ENCODE measurements around the gene TNFRSF1A. TPM values are rescaled to one million over a fixed set of nuclear protein-coding genes. Genes with fewer than 3 reads are reported as not detected.
"Not testable (repeated sequence)": the region's sequence is repeated elsewhere in the genome, so short reads cannot be mapped to it uniquely, and the experiment has no call there.

Gene TNFRSF1A
- total and polyA plus RNA-seq, 2 donors = 56.1 to 223 TPM

DNA sequence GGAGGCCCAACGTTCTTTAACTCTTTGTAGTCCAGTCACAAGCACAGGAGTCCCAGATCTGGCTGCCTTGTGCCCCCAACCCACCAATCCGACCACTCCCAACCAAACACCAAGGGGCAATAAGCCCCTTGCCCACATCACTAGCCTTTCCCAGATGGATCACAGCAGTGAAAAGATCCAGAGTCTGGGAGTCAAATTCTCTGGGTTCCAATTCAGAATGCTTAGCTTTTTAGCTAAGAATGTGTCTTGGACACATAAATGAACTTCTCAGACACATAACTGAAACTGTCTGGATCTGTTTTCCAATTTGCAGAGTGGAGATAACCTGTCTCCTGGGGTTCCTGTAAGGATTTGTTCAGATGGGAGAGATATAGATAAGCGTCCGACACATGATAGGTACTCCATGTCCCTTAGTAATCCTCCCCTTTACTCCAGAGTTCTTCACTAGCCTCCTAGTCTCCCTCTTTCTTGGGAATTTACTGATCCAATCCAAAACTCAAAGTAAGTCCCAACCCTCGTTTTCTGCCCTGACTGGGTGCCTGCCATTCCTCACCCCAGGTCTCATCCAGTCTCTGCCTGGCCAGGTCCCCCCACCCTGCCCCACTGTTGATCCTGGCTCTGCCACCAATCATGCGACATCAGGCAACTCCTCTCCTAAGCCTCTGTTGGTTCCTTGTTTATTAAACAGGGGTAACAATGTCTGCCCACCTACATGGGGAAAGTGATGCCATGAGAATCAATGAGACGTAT lies 439 bp upstream of the TNFRSF1A start:
- H3K4me3 ChIP-seq (ENCODE audit: low read depth, low read length) = peak overlapping the region; percentile 75
- H3K27ac ChIP-seq (ENCODE audit: low read depth) = peak overlapping the region; percentile 84
- no peak for DNase-seq (ENCODE audit: extremely low spot score)
- H3K4me1 ChIP-seq (ENCODE audit: insufficient read depth) = no peaks in the 10 kb centered on the region
- H3K36me3 ChIP-seq (ENCODE audit: insufficient read depth) = no peaks in the 10 kb centered on the region
- 33% methylated on average over 7 of the region's 7 CpGs for WGBS

DNA sequence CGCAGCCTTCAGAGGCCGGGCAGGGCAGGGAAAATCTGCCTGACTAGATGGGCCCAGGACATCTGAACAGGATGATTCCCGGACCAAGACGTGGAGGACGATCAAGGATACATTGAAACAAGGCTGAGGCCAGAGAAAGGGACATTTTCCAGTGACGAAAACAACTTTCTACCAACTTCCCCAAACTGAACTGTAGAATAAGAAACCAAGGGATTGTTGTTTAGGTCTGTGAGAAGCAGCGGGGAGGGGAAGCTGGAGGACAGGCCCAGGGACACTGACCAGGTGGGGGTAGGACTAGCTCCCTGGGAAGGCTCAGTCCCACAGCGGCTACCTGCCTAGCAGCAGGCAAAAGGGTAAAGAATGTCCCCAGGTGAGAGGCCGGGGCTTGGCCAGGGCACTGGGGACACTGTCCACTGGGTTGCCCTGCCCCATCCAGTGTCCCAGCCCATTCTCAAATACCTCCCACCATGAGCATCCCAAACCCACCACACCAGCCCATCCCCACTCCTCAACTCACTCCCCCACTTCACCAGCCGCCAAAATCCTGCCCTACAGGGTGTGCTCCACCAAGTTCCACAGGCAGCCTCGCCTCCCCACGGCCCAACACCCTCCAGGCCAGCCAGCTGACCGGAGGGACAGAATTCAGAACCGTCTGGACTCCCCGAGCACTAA lies 995 bp downstream of the TNFRSF1A start:
- peaks cover 1% of the 10 kb centered on the region for H3K4me1 ChIP-seq (ENCODE audit: insufficient read depth)
- no peak for DNase-seq (ENCODE audit: extremely low spot score)

GRCh38 chr12:6340032-6340638 lies 1.7 kb downstream of the TNFRSF1A start:
- no peak for DNase-seq (ENCODE audit: extremely low spot score)
- H3K4me1 ChIP-seq (ENCODE audit: insufficient read depth) = peaks cover 2% of the 10 kb centered on the region
- WGBS = 2% methylated on average over 9 of the region's 9 CpGs

More for the DNA sequence above, 995 bp downstream of the TNFRSF1A start:
- Histone ChIP-seq H3K27ac (ENCODE audit: low read depth) (peak overlapping the region; percentile 95), H3K36me3 (ENCODE audit: insufficient read depth) (no peaks in the 10 kb centered on the region), H3K4me3 (ENCODE audit: low read depth, low read length) (peak overlapping the region; percentile 75)
- 2% methylated on average over 15 of the region's 15 CpGs for WGBS

GRCh38 chr12:6338955-6339354 lies 2.9 kb downstream of the TNFRSF1A start:
- WGBS = 41% methylated on average over 3 of the region's 3 CpGs
- H3K27ac ChIP-seq (ENCODE audit: low read depth) = no peak overlapping the region
- peak overlapping the region; percentile 75 for H3K4me3 ChIP-seq (ENCODE audit: low read depth, low read length)
- peaks cover 2% of the 10 kb centered on the region for H3K4me1 ChIP-seq (ENCODE audit: insufficient read depth)
- DNase-seq (ENCODE audit: extremely low spot score) = no peak
- H3K36me3 ChIP-seq (ENCODE audit: insufficient read depth) = no peaks in the 10 kb centered on the region

More at GRCh38 chr12:6340032-6340638, 1.7 kb downstream of the TNFRSF1A start:
- H3K4me3 ChIP-seq (ENCODE audit: low read depth, low read length) = peak overlapping the region; percentile 75
- no peaks in the 10 kb centered on the region for H3K36me3 ChIP-seq (ENCODE audit: insufficient read depth)
- peak overlapping the region; percentile 95 for H3K27ac ChIP-seq (ENCODE audit: low read depth)

- not testable (repeated sequence) for DNase-seq (ENCODE audit: extremely low spot score); H3K36me3 ChIP-seq (ENCODE audit: insufficient read depth); H3K4me1 ChIP-seq (ENCODE audit: insufficient read depth); H3K4me3 ChIP-seq (ENCODE audit: low read depth, low read length)
- WGBS = 61% methylated on average over 8 of the region's 8 CpGs
- peak overlapping the region; percentile 64 for H3K27ac ChIP-seq (ENCODE audit: low read depth)
Measured at GRCh38 chr12:6338536-6338935, 3.3 kb downstream of the TNFRSF1A start.

- 43% methylated on average over 12 of the region's 12 CpGs for WGBS
- Histone ChIP-seq H3K4me3 (ENCODE audit: low read depth, low read length) (no peak overlapping the region), H3K36me3 (ENCODE audit: insufficient read depth) (no peaks in the 10 kb centered on the region), H3K4me1 (ENCODE audit: insufficient read depth) (peaks cover 2% of the 10 kb centered on the region), H3K27ac (ENCODE audit: low read depth) (peak overlapping the region; percentile 64)
- no peak for DNase-seq (ENCODE audit: extremely low spot score)
Measured at GRCh38 chr12:6337958-6338433, 3.9 kb downstream of the TNFRSF1A start.

DNA sequence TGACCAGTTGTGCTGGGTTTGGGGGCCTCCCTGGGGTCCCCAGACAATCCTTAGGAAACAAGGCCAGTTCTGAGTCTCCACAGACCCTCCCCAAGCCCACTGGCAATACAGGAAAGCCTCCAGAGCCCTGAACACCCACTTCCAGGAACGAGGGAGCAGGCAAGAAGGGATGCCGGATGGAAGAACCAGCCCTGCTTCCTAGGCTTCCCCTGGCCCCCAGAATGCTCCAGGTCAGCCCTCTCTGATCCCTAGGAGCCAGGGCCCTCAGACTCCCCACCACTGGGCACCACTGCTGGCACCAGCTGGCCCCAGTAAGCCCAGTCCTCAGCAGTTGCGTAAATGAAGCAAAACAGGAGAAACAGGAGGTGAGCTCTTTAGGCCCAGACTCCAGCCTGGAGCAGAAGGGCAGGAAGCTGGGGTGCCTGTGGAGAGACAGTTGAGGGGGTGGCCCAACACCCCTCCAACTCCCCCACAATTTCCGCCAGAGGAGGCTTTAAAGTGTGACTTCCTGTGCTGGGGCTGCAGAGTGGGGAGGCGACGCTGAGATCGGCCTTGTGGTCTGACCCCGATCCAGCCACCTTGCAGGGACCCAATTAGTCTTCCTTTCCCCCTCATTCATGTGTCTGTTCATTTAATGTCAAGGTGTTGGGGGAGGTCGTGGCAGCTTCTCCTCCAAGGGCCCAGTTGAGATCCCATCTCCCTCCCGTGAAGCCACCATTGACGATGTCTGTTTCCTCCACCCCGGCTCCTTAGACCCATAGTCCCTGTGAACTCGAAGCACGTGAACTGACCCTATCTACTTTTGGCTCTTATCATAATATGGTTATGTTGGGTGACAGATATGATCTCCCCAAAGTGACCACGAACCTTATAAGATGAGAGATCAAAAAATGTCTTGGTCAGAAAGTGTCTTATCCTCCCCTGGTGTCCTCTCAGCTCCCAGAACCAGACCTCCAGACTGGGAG lies 4.7 kb downstream of the TNFRSF1A start:
- peaks cover 2% of the 10 kb centered on the region for H3K4me1 ChIP-seq (ENCODE audit: insufficient read depth)
- H3K36me3 ChIP-seq (ENCODE audit: insufficient read depth) = no peaks in the 10 kb centered on the region
- H3K27ac ChIP-seq (ENCODE audit: low read depth) = peak overlapping the region; percentile 82
- no peak for DNase-seq (ENCODE audit: extremely low spot score)
- 30% methylated on average over 15 of the region's 15 CpGs for WGBS
- peak overlapping the region; percentile 4 for H3K4me3 ChIP-seq (ENCODE audit: low read depth, low read length)

GRCh38 chr12:6336079-6336888 lies 5.6 kb downstream of the TNFRSF1A start:
- no peaks in the 10 kb centered on the region for H3K36me3 ChIP-seq (ENCODE audit: insufficient read depth)

GRCh38 chr12:6335451-6336078 lies 6.3 kb downstream of the TNFRSF1A start:
- Histone ChIP-seq H3K4me1 (ENCODE audit: insufficient read depth) (peaks cover 2% of the 10 kb centered on the region), H3K36me3 (ENCODE audit: insufficient read depth) (no peaks in the 10 kb centered on the region), H3K4me3 (ENCODE audit: low read depth, low read length) (peak overlapping the region; percentile 25), H3K27ac (ENCODE audit: low read depth) (peak overlapping the region; percentile 93)
- DNase-seq (ENCODE audit: extremely low spot score) = no peak
- 2% methylated on average over 11 of the region's 11 CpGs for WGBS

More at GRCh38 chr12:6336079-6336888, 5.6 kb downstream of the TNFRSF1A start:
- DNase-seq (ENCODE audit: extremely low spot score) = peak; percentile 87
- H3K27ac ChIP-seq (ENCODE audit: low read depth) = peak overlapping the region; percentile 93
- peak overlapping the region; percentile 25 for H3K4me3 ChIP-seq (ENCODE audit: low read depth, low read length)
- under 1% methylated on average over 12 of the region's 12 CpGs for WGBS
- H3K4me1 ChIP-seq (ENCODE audit: insufficient read depth) = peaks cover 2% of the 10 kb centered on the region

DNA sequence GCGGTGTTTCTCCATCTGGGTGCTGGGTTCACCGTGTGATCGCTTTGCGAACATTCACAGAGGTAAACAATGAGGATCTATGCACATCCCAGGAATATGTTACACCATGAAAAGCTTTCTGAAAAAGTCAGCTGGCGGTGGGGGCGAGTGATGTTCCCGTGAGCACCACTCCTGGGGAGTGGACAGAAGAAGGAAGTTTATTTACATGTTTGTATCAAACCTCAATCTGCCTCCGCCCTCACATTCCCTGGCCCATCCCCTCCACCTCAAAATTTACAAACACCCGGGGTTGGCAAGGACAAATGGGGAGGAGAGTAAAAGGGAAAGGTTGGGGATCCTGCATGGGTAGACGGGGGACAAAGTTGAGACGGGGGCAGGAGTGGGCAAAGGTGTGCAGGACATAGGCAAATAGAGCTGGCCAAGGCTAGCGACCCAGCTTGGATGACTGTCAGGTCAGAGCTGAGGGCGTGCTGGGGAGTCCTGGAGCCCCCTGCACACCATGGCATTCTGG lies 6.9 kb downstream of the TNFRSF1A start:
- 22% methylated on average over 13 of the region's 13 CpGs for WGBS
- Histone ChIP-seq H3K27ac (ENCODE audit: low read depth) (peak overlapping the region; percentile 93), H3K4me3 (ENCODE audit: low read depth, low read length) (no peak overlapping the region), H3K36me3 (ENCODE audit: insufficient read depth) (no peaks in the 10 kb centered on the region), H3K4me1 (ENCODE audit: insufficient read depth) (peaks cover 2% of the 10 kb centered on the region)
- DNase-seq (ENCODE audit: extremely low spot score) = no peak

GRCh38 chr12:6334359-6334758 lies 7.5 kb downstream of the TNFRSF1A start:
- no peak for DNase-seq (ENCODE audit: extremely low spot score)
- 57% methylated on average over 5 of the region's 5 CpGs for WGBS
- H3K27ac ChIP-seq (ENCODE audit: low read depth) = no peak overlapping the region
- no peak overlapping the region for H3K4me3 ChIP-seq (ENCODE audit: low read depth, low read length)
- H3K36me3 ChIP-seq (ENCODE audit: insufficient read depth) = peaks cover 4% of the 10 kb centered on the region
- peaks cover 2% of the 10 kb centered on the region for H3K4me1 ChIP-seq (ENCODE audit: insufficient read depth)

DNA sequence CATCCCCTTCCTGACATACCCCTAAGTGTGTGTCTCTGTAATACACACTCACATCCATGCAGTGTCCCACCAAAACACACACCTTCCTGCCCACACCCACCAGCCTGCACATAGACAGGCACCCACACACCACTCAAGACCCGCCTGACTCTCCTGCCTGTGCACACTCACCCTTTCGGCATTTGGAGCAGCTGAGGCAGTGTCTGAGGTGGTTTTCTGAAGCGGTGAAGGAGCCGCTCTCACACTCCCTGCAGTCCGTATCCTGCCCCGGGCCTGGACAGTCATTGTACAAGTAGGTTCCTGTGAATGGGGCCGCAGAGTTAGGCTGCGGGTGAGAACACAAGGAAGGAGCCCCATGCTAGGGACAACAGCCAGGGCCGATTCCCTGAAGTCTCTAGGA lies 8.3 kb downstream of the TNFRSF1A start:
- H3K4me1 ChIP-seq (ENCODE audit: insufficient read depth) = peaks cover 2% of the 10 kb centered on the region
- no peak for DNase-seq (ENCODE audit: extremely low spot score)
- peak overlapping the region; percentile 3 for H3K27ac ChIP-seq (ENCODE audit: low read depth)
- H3K4me3 ChIP-seq (ENCODE audit: low read depth, low read length) = no peak overlapping the region
- 82% methylated on average over 9 of the region's 9 CpGs for WGBS
- H3K36me3 ChIP-seq (ENCODE audit: insufficient read depth) = peaks cover 5% of the 10 kb centered on the region
